HG03520 (cell line): ENCODE results near the gene FARS2.

ENCODE experiments used
- ATAC-seq: cut with Tn5 transposase; IDR thresholded peaks from one replicate; pipeline ENCODE4 v1.9.1; 2021; ENCODE audit warnings: mild to moderate bottlenecking, moderate library complexity; ENCODE audit not compliant: unreplicated experiment

Gene FARS2

GRCh38 chr6:5493806-5494205, 232.5 kb downstream of the FARS2 start:
- no peak for ATAC-seq

- ATAC-seq: no peak
Observed at GRCh38 chr6:5497896-5498578, 236.7 kb downstream of the FARS2 start.

- ATAC-seq: no peak
Observed at GRCh38 chr6:5498579-5498899, 237.2 kb downstream of the FARS2 start.

GRCh38 chr6:5499644-5500306, 238.5 kb downstream of the FARS2 start:
- ATAC-seq: no peak

- no peak for ATAC-seq
Observed at GRCh38 chr6:5501837-5502236, 240.5 kb downstream of the FARS2 start.

GRCh38 chr6:5504078-5504477, 242.8 kb downstream of the FARS2 start:
- ATAC-seq: no peak

GRCh38 chr6:5506149-5506548, 244.8 kb downstream of the FARS2 start:
- peak; percentile 45 for ATAC-seq

GRCh38 chr6:5506597-5506996, 245.3 kb downstream of the FARS2 start:
- ATAC-seq: peak; percentile 32

- ATAC-seq: peak; percentile 65
Observed at GRCh38 chr6:5507131-5507681, 245.9 kb downstream of the FARS2 start.

GRCh38 chr6:5509106-5509505, 247.8 kb downstream of the FARS2 start:
- no peak for ATAC-seq

- no peak for ATAC-seq
Observed at GRCh38 chr6:5510331-5511133, 249.2 kb downstream of the FARS2 start.

GRCh38 chr6:5511954-5512353, 250.6 kb downstream of the FARS2 start:
- ATAC-seq: no peak

GRCh38 chr6:5512422-5512821, 251.1 kb downstream of the FARS2 start:
- ATAC-seq: no peak

GRCh38 chr6:5513408-5513807, 252.1 kb downstream of the FARS2 start:
- no peak for ATAC-seq

GRCh38 chr6:5514353-5514752, 253.0 kb downstream of the FARS2 start:
- ATAC-seq: no peak

- ATAC-seq: no peak
Observed at GRCh38 chr6:5515200-5515599, 253.9 kb downstream of the FARS2 start.

GRCh38 chr6:5516036-5516435, 254.7 kb downstream of the FARS2 start:
- peak; percentile 41 for ATAC-seq

GRCh38 chr6:5517796-5518195, 256.5 kb downstream of the FARS2 start:
- ATAC-seq: peak; percentile 50

GRCh38 chr6:5518936-5519491, 257.7 kb downstream of the FARS2 start:
- ATAC-seq: no peak

GRCh38 chr6:5520796-5521195, 259.5 kb downstream of the FARS2 start:
- no peak for ATAC-seq

- ATAC-seq: no peak
Observed at GRCh38 chr6:5521322-5521721, 260.0 kb downstream of the FARS2 start.
